ENCODE data around the gene GBP3.

GRCh38 chr1:88979054-88979748 is 43.5 kb downstream of the GBP3 start:
- TF ChIP-seq, protein P1, sequence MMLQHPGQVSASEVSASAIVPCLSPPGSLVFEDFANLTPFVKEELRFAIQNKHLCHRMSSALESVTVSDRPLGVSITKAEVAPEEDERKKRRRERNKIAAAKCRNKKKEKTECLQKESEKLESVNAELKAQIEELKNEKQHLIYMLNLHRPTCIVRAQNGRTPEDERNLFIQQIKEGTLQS (IDR thresholded peaks at IDR 0.05; ENCODE audit: insufficient read depth, low read depth, low read length) = no peak
- TF ChIP-seq, protein P2, sequence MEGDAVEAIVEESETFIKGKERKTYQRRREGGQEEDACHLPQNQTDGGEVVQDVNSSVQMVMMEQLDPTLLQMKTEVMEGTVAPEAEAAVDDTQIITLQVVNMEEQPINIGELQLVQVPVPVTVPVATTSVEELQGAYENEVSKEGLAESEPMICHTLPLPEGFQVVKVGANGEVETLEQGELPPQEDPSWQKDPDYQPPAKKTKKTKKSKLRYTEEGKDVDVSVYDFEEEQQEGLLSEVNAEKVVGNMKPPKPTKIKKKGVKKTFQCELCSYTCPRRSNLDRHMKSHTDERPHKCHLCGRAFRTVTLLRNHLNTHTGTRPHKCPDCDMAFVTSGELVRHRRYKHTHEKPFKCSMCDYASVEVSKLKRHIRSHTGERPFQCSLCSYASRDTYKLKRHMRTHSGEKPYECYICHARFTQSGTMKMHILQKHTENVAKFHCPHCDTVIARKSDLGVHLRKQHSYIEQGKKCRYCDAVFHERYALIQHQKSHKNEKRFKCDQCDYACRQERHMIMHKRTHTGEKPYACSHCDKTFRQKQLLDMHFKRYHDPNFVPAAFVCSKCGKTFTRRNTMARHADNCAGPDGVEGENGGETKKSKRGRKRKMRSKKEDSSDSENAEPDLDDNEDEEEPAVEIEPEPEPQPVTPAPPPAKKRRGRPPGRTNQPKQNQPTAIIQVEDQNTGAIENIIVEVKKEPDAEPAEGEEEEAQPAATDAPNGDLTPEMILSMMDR (IDR thresholded peaks at IDR 0.05; ENCODE audit: control extremely low read depth in 1 of 3, insufficient read depth in 1 of 3, low read depth in 1 of 3, low read length in 3 of 3) = no peak
- TF ChIP-seq TAF1 (IDR thresholded peaks at IDR 0.05; ENCODE audit: low read depth, low read length) = no peak
- no peak for TF ChIP-seq BRCA1 (IDR thresholded peaks at IDR 0.05; ENCODE audit: low read depth, low read length)
